ENCODE measurements around the gene OR2T29.
"Not testable (repeated sequence)": the region's sequence is repeated elsewhere in the genome, so short reads cannot be mapped to it uniquely, and the experiment has no call there.

OR2T29 gene

DNA sequence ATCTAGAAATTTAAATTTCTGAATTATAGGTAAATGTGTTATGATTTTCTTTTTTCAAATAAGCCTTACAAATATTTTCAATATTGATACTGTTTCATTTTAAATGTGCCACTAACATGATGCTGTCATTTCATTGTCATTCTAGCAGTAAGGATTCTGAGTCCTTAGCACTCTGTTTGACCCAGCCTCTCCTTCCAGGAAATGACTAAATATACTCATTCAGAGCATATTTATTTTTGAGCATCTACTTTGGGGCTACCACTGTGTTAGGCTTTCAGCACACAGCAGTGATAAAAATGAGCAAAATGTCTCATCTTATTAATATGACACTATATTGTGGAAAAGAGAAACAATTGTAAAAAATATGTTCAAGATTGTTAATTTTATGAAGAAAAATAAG is 52.4 kb downstream of the OR2T29 start:
- not testable (repeated sequence) for DNase-seq (ENCODE audit: low read depth)

DNA sequence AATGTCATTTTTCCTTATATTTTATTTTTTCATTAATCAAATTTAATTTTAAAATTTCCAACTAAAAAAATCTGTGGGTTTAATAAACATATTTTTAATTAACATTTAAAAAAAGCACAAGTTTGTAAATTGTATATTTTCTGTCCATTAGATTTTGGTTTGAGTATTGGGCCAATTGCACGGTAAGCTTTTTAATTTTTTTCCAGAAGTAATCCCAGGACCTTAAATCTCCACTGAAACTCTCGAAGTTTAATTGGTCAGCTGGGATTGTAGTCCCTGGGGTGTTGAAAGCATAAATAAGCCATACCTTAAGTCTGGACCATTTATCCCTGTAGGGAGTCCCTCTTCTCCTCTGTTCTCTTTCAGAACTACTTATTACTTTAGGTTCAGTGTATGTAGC is 54.8 kb downstream of the OR2T29 start, which contains the start of gene OR2G6:
Gene OR2G6, plus strand, starts transcription at position 301 of the 400 bp plus-strand sequence. CDS start 13,574 bp downstream, outside the sequence.
- DNase-seq (ENCODE audit: low read depth): not testable (repeated sequence)
